ENCODE measurements around the gene FOXRED1. TPM values are rescaled to one million over a fixed set of nuclear protein-coding genes. Genes with fewer than 3 reads are reported as not detected.

The FOXRED1 gene
- total and polyA plus RNA-seq, 2 of the 13 experiments (the other 11 are each of a cell fraction or from before 2014, with no cell fraction given): 29.6 to 42.9 TPM

- TF ChIP-seq CREM (IDR thresholded peaks at IDR 0.05): no peak
- TF ChIP-seq CREM (CRISPR knock-in tag; IDR thresholded peaks at IDR 0.05): no peak
- TF ChIP-seq HNF4A (CRISPR knock-in tag; IDR thresholded peaks at IDR 0.05): peak; percentile 34
- TF ChIP-seq ARID2 (CRISPR knock-in tag; IDR thresholded peaks at IDR 0.05; ENCODE audit: borderline replicate concordance): no peak; the same call in 1 of the 2 replicates
- TF ChIP-seq ZNF569 (CRISPR knock-in tag; IDR thresholded peaks at IDR 0.05; ENCODE audit: borderline replicate concordance): peak; percentile 71; the same call in 1 of the 2 replicates
- no peak for TF ChIP-seq ZFYVE20 (CRISPR knock-in tag; IDR thresholded peaks at IDR 0.05; ENCODE audit: borderline replicate concordance, low read depth)
- TF ChIP-seq ZNF703 (CRISPR knock-in tag; IDR thresholded peaks at IDR 0.05; ENCODE audit: borderline replicate concordance): 0 out of 2 replicates have a peak, but pooled peaks have one; percentile 46
- no peak for TF ChIP-seq ZNF75D (CRISPR knock-in tag; IDR thresholded peaks at IDR 0.05; ENCODE audit: borderline replicate concordance)
- TF ChIP-seq FUBP1 (CRISPR knock-in tag; IDR thresholded peaks at IDR 0.05; ENCODE audit: borderline replicate concordance): no peak
- TF ChIP-seq TBP (CRISPR knock-in tag; IDR thresholded peaks at IDR 0.05): no peak
- peak; percentile 72 for TF ChIP-seq MIXL1 (CRISPR knock-in tag; IDR thresholded peaks at IDR 0.05)
- peak; percentile 99 for TF ChIP-seq ZNF784 (CRISPR knock-in tag; IDR thresholded peaks at IDR 0.05; ENCODE audit: borderline replicate concordance)
- TF ChIP-seq POGZ (CRISPR knock-in tag; IDR thresholded peaks at IDR 0.05): peak; percentile 78; the same call in 1 of the 2 replicates
- no peak; the same call in 1 of the 2 replicates for TF ChIP-seq NCOA2 (CRISPR knock-in tag; IDR thresholded peaks at IDR 0.05)
- TF ChIP-seq ZMYM2 (CRISPR knock-in tag; IDR thresholded peaks at IDR 0.05): no peak
- TF ChIP-seq GABPA (IDR thresholded peaks at IDR 0.05; ENCODE audit: low read depth, low read length): no peak
- TF ChIP-seq GABPA (CRISPR knock-in tag; IDR thresholded peaks at IDR 0.05; ENCODE audit: low read depth): 0 out of 2 replicates have a peak, but pooled peaks have one; percentile 21
- no peak for TF ChIP-seq HNF1A (IDR thresholded peaks at IDR 0.05; ENCODE audit: low read depth)
- no peak for TF ChIP-seq HNF1A (CRISPR knock-in tag; IDR thresholded peaks at IDR 0.05; ENCODE audit: borderline replicate concordance)
- no peak for TF ChIP-seq ZBTB46 (CRISPR knock-in tag; IDR thresholded peaks at IDR 0.05; ENCODE audit: borderline replicate concordance)
- no peak; the same call in 1 of the 2 replicates for TF ChIP-seq MTF2 (CRISPR knock-in tag; IDR thresholded peaks at IDR 0.05; ENCODE audit: borderline replicate concordance)
These were observed 34.9 kb downstream of the FOXRED1 start, which contains the start of gene DCPS (continued) for GRCh38 chr11:126303623-126304456.

All from HepG2 (cell line).